KG1 (cell line): ENCODE data around the gene GOLGA7B.

ENCODE experiments used
- DNase-seq: peaks from one replicate; lab custom pipeline; 2025; lab: John Stamatoyannopoulos, UW

GOLGA7B gene

DNA sequence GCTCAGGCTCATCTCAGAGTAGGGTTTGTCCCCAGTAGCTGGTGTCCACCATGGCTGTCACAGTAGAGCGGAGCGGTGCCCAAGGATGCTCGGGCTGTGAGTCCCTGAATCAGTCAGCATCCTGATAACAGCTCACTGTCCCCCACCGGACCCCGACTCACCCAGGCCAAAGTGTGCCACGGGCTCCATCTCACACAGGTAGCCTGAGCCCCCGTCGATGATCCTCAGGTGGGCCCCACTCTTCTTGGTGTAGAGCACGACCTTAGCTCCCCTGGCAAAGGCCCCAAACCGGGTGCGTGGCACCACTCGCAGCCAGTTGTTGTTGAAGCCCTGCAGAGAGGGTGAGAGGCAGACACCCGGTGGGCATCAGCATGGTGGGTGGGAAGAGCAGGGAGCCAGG lies 45.4 kb downstream of the GOLGA7B start:
- no peak for DNase-seq

- DNase-seq, result no peak
These were observed 46.3 kb downstream of the GOLGA7B start for GRCh38 chr10:97895915-97896314.

GRCh38 chr10:97896756-97897358 lies 47.2 kb downstream of the GOLGA7B start:
- no peak for DNase-seq

DNA sequence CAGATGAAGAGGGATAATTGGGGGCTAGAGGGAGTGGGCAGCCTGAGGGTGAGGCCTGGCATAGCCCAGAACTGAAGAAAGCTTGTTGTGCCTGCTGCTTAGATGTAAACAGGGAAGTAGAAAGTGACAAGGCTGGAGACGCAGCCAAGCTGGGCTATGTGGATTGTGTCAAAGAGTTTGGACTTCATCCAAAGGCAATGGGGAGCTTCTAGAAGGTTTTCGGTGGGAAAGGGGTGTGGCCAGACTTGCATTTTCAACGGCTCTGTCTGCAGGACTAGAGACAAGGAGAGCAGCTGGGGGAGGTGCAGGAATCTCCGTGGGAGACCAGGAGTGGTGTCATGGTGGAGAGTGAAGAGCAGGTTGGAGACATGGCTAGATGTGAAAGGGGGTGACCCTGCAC lies 48.8 kb downstream of the GOLGA7B start:
- DNase-seq, result no peak

GRCh38 chr10:97901381-97901780 lies 51.7 kb downstream of the GOLGA7B start:
- no peak for DNase-seq

DNA sequence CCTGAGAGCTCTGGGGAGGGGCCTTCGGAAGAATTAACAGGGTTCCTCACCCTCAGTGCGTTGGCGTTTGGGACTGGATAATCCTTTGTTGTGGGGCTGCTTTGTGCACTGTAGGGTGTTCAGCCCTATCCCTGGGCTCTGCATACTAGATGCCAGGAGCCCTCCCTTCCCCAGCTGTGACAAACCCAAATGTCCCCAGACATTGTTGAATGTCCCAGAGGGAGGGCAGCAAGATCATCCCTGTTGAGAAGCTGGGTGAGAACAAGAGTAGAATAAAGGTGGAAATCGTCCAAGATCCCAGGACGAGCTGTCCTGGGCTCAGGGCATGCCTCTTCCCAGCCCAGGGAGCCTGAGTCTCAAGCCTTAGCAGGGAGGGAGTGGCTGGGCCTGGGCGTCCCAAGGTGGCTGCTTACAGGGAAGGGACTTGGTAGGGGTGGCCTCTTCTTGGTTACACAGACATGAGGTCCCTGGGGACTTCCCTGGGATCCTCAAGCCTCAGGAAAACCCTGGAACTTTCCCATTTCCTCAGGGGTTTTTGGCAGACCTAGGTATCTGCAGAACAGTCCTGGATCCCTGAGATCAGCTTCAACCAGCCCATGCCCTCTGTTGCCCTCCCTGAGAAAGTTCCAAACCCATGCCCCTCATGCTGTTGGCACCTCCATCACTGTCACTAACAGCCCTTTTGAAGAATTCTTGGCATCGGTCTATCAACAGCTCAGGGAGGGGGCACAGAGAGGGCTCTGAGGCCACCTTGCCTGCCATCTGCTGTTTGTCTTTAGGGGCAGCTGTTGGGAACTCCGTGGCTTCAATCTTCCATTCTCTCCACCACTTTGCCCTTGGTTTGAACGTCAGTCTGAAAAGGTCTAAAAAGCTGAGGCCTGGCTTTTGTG lies 53.7 kb downstream of the GOLGA7B start:
- no peak for DNase-seq

DNA sequence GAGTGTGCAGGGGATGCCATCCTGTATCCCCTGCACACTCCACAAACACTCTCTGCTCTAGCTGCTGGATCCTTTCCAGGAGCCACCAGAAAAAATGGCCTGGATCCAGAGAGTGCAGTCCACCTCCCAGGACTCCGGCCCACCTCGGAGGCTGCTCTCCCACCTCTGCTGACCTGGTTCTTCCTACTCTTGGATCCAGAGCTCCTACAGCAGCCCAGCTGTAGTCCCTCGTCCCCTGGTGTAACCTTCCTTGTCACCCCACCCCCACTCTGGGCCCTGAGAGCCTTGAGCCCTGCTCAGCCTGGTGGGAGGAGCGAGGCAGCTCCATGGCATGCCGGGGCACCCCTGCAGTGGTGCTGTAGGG lies 54.4 kb downstream of the GOLGA7B start:
- no peak for DNase-seq

DNA sequence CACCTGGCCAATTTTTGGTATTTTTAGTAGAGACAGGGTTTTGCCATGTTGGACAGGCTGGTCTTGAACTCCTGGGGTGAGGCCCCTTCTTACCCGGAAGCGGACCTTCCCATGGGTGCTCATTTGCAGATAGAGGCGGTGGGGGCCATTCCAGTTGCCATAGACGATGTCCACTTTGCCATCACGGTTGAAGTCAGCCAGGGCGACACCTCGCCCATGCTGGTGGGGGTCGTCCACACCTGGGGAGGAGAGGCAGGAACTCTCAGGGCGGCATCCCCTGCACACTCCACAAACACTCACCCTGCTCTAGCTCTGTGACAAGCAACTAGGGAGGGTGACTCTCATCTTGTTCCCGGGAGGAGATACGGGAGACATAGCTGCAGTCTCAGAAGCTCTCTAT lies 54.9 kb downstream of the GOLGA7B start:
- no peak for DNase-seq

DNA sequence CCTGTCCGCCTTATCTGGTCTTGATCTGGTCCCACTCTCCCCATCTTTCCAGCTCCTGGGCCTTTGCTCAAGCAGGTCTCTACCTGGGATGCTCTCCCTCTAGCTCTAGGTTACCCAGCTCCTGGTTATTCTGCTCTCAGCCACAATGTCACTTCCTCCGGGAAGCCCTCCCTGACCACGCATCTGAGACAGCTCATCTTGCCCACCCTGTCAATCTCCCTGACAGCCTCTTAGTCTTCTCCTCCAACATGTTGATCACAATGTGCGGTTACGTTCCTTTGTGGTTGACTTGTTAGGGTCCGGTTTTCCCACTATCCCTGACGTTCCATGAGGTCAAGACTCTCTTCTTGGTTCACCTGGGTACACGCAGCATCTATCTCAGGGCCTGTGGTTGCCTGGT lies 55.6 kb downstream of the GOLGA7B start:
- DNase-seq, result no peak

DNA sequence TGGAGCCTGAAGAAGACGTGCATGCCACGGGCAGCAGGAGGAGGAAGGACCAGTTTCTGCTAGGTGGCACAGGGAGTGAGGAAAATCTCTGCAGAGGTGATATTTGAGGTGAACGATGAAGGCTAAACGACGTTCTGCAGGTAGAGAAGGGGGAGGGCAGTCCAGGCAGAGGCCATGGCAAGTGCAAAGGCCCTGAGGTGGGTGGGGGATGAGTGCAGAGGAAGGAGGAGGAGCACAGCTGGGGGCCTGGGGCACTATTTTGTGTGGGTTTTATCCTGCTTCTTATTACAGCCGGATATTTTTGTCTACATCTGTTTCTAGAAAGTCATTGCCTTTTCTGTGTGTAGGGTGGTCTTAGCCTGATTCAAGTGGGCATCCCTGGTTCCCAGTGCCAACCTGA lies 57.6 kb downstream of the GOLGA7B start:
- no peak for DNase-seq

GRCh38 chr10:97907830-97908229 lies 58.2 kb downstream of the GOLGA7B start:
- DNase-seq, result no peak

GRCh38 chr10:97910661-97911060 lies 61.0 kb downstream of the GOLGA7B start:
- no peak for DNase-seq

DNA sequence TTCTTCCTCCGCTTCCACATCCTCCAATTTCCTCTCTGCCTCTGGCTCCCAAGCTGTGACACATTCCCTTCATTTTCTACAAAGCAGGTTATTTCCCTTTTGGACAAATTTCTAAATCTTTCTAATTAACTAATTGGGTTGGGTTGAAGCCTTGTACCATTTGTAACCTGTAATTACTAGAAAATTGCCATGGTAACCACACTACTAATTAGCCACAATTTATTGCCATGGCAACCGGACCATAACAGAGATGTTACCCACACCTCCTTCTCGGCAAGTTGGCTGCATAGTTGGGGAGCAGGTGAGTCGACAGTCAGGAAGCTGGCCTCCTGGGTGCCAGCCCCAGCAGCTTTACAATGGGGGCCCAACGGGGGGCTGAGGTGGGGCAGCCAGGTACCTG lies 61.6 kb downstream of the GOLGA7B start:
- DNase-seq, result no peak

GRCh38 chr10:97913193-97913592 lies 63.5 kb downstream of the GOLGA7B start:
- no peak for DNase-seq

GRCh38 chr10:97913614-97914013 lies 64.0 kb downstream of the GOLGA7B start:
- no peak for DNase-seq

GRCh38 chr10:97914171-97914836 lies 64.7 kb downstream of the GOLGA7B start:
- no peak for DNase-seq

DNA sequence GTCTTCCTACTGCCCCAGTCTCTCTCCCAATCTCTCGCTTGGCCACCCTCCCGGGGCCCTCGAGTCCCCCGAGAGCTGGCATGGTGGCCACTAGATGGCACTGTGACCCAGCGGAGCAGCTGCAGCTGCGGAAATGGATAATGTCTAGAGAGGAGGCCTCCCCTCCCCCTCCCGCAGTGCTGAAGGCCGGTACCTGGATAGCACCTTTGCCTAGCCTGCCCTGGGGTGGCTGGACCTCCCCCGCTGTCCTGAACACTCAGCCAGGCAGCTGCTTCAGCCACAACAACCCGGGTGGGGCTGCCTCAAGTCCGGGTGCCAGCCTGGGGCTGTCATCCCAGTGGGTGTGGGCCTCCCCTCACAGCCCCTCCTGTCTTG lies 65.2 kb downstream of the GOLGA7B start:
- DNase-seq, result peak; percentile 9

- DNase-seq, result no peak
These were observed 65.9 kb downstream of the GOLGA7B start for GRCh38 chr10:97915346-97916131.

GRCh38 chr10:97916586-97916985 lies 66.9 kb downstream of the GOLGA7B start:
- no peak for DNase-seq

DNA sequence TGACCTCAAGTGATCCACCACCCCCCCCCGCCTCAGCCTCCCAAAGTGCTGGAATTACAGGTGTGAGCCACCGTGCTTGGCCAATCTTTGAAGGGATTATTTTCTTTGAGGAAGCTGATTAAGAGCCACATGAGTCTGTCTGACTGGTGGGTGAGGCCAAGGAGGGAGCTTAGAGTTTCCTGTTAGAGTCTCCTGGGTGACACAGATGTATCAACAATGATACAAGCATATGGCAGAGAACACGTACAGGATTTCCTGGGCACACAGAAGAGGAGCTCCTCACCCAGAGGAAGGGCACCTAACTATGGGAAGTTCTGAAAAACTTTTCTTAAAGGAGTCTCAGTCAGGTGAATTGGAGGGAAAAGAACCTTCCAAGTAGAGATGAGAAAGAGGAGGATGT lies 69.4 kb downstream of the GOLGA7B start:
- no peak for DNase-seq

DNA sequence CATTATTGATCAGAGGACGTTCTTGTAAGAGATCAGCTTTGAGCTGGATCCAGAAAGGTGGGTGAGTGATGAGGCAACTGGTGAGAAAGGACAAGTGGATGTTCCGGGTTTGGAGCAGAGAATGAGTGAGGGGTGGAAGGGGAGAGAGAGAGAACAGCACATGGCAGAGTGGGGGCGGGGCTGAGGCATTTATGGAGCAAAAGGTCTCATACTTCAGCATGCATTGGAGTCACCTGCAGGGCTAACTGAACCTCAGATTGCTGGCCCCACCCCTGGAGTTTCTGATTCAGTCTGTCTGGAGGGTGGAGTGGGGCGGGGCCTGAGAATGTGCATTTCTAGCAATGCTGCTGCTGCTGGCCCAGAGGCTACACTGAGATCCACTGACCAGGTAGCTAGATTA lies 71.2 kb downstream of the GOLGA7B start:
- no peak for DNase-seq
